HEK293T (cell line): Measurements from ENCODE around the gene ACTN4.

ENCODE experiments used
- FOXK2 ChIP-seq: fragments of 450-650 bp; IDR thresholded peaks from 2 replicates; pipeline ENCODE4 v1.6.1; 2016; ENCODE audit warnings: mild to moderate bottlenecking
- FOXM1 ChIP-seq: fragments of 450-650 bp; IDR thresholded peaks from 2 replicates; pipeline ENCODE4 v1.6.1; 2017; ENCODE audit warnings: mild to moderate bottlenecking, borderline replicate concordance
- SUZ12 ChIP-seq: fragments of 450-650 bp; IDR thresholded peaks from 2 replicates; pipeline ENCODE4 v1.6.1; 2016; ENCODE audit warnings: mild to moderate bottlenecking
- TARDBP ChIP-seq: fragments of 450-650 bp; IDR thresholded peaks from 2 replicates; pipeline ENCODE4 v1.6.1; 2016
- TF ChIP-seq, protein P1 (sequence below): fragments of 450-650 bp; IDR thresholded peaks from 2 replicates; pipeline ENCODE4 v1.6.1; 2016

DNA sequence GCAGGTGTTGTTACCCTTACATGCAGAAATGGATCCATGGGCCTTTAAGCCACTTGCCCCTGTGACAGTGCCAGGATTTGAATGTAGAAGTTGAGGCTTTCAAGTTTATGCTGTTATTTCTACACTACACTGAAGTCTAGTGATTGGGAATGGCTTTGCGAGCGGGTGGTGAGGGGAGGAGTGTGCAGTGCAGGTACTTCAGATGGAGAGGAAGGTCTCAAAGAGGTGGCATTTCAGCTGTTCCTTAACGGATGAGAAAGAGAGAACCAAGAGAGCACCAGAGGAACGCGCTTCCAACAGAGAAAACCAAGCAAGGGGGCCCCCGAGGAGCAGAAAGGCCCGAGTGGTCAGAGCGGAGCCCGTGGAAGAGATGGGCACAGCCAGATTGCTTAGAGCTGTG, 13.3 kb downstream of the ACTN4 start:
- TF ChIP-seq FOXM1, result no peak
- no peak for TF ChIP-seq TARDBP
- TF ChIP-seq FOXK2, result no peak
- no peak for TF ChIP-seq SUZ12
- TF ChIP-seq, protein P1, sequence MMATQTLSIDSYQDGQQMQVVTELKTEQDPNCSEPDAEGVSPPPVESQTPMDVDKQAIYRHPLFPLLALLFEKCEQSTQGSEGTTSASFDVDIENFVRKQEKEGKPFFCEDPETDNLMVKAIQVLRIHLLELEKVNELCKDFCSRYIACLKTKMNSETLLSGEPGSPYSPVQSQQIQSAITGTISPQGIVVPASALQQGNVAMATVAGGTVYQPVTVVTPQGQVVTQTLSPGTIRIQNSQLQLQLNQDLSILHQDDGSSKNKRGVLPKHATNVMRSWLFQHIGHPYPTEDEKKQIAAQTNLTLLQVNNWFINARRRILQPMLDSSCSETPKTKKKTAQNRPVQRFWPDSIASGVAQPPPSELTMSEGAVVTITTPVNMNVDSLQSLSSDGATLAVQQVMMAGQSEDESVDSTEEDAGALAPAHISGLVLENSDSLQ, result no peak
